Caco-2 (cell line): ENCODE measurements around the gene ENDOV. TPM values are rescaled to one million over a fixed set of nuclear protein-coding genes. Genes with fewer than 3 reads are reported as not detected.

Experiments used
- BruUV-seq: library from RNA; stranded (reverse); fragments of 400-500 nt; replicated peaks from 2 replicates; lab custom pipeline; 2021; lab: Mats Ljungman, UMichigan
- CTCF ChIA-PET: fragments of 300-600 bp; sonication (Branson Sonifier 250); formaldehyde crosslinking; loops from one replicate; lab custom pipeline; 2022; ENCODE audit warnings: antibody characterized with exemption; lab: Charles Lee
- POLR2A ChIA-PET: fragments of 300-600 bp; sonication (Branson Sonifier 250); formaldehyde crosslinking; loops from one replicate; lab custom pipeline; 2022; ENCODE audit warnings: antibody characterized with exemption; lab: Charles Lee
- DNase-seq, 2 experiments: peaks; one replicate each; pipeline versions ENCODE4 v3.0.0 to v3.0.0-alpha.2; 2020 to 2022
- H3K27me3 ChIP-seq: replicated peaks from 2 replicates; pipeline ENCODE4 v1.6.0; 2011; ENCODE audit warnings: low read length; ENCODE audit not compliant: control insufficient read depth, insufficient read depth
- H3K36me3 ChIP-seq: 2 replicates; pipeline ENCODE4 v1.5.1; 2011; ENCODE audit warnings: low read length; ENCODE audit not compliant: control insufficient read depth, insufficient read depth
- H3K4me1 ChIP-seq: fragments of 250-450 bp; sonication (Bioruptor Pico); 2 replicates; pipeline ENCODE4 v1.5.1; 2020; ENCODE audit warnings: mild to moderate bottlenecking
- H3K4me3 ChIP-seq: 2 replicates; pipeline ENCODE4 v1.5.1; 2011; ENCODE audit warnings: low read depth, mild to moderate bottlenecking, control low read depth, low read length
- H3K9me3 ChIP-seq: fragments of 250-450 bp; sonication (Bioruptor Pico); 2 replicates; pipeline ENCODE4 v1.5.1; 2020; ENCODE audit warnings: mild to moderate bottlenecking, moderate library complexity
- H3K27ac Mint-ChIP-seq: one replicate; pipeline ENCODE4 v1.8.0; 2022; ENCODE audit warnings: mixed read lengths; ENCODE audit not compliant: unreplicated experiment
- H3K27me3 Mint-ChIP-seq: one replicate; pipeline ENCODE4 v1.8.0; 2022; ENCODE audit warnings: mixed read lengths; ENCODE audit not compliant: insufficient read depth, unreplicated experiment
- H3K36me3 Mint-ChIP-seq: one replicate; pipeline ENCODE4 v1.8.0; 2022; ENCODE audit warnings: mild to moderate bottlenecking, mixed read lengths; ENCODE audit not compliant: insufficient read depth, unreplicated experiment
- H3K4me1 Mint-ChIP-seq: one replicate; pipeline ENCODE4 v1.8.0; 2022; ENCODE audit warnings: low read depth, mixed read lengths; ENCODE audit not compliant: unreplicated experiment
- H3K4me3 Mint-ChIP-seq: one replicate; pipeline ENCODE4 v1.8.0; 2022; ENCODE audit warnings: mild to moderate bottlenecking, moderate library complexity, mixed read lengths; ENCODE audit not compliant: unreplicated experiment
- H3K9me3 Mint-ChIP-seq: one replicate; pipeline ENCODE4 v1.8.0; 2022; ENCODE audit warnings: mixed read lengths; ENCODE audit not compliant: unreplicated experiment
- CTCF ChIP-seq, 2 experiments: fragments of 200-600 bp in 1 of 2; IDR thresholded peaks; 1 replicate in 1 of 2; 2 replicates in 1 of 2; pipeline versions ENCODE4 v1.5.1 to v1.8.0; 2011 to 2022; ENCODE audit warnings: antibody characterized with exemption in 1 of 2, control low read depth in 1 of 2, inconsistent platforms in 1 of 2, low read depth in 1 of 2, low read length in 1 of 2, mild to moderate bottlenecking in 1 of 2, moderate library complexity in 1 of 2; ENCODE audit not compliant: insufficient read depth in 1 of 2, severe bottlenecking in 1 of 2, unreplicated experiment in 1 of 2
- intact Hi-C: fragments of 100-400 bp; cut with micrococcal nuclease; formaldehyde crosslinking; loops from one replicate; pipeline ENCODE4 v1.10.0; 2022; ENCODE audit not compliant: unreplicated experiment
- total RNA-seq: library from RNA; stranded (reverse); gene quantifications from 2 replicates; pipeline ENCODE4 v1.2.3, GENCODE V29; 2022

The ENDOV gene
- total RNA-seq, 1 experiment from 2014 or later: 21.5 TPM

GRCh38 chr17:80480248-80480647 is 65.3 kb downstream of the ENDOV start:
- Histone ChIP-seq H3K4me3 (no peak overlapping the region), H3K4me1 (peaks cover 26% of the 10 kb centered on the region), H3K36me3 (no peaks in the 10 kb centered on the region), H3K27me3 (peaks cover 3% of the 10 kb centered on the region), H3K9me3 (no peaks in the 10 kb centered on the region)
- no TSS peak for BruUV-seq
- intact Hi-C loops: no loop called here
- Mint-ChIP-seq H3K27ac (no peak overlapping the region), H3K4me1 (no peaks in the 10 kb centered on the region), H3K36me3 (no peaks in the 10 kb centered on the region), H3K4me3 (no peak overlapping the region), H3K27me3 (peaks cover 17% of the 10 kb centered on the region), H3K9me3 (no peaks in the 10 kb centered on the region)
- no peak for DNase-seq
- ChIA-PET CTCF (no interaction called here), POLR2A (no interaction called here)
- TF ChIP-seq CTCF (IDR thresholded peaks at IDR 0.05; ENCODE audit: insufficient read depth in 1 of 2, low read depth in 1 of 2, low read length in 1 of 2, severe bottlenecking in 1 of 2, unreplicated experiment in 1 of 2): no peak

- Histone ChIP-seq H3K36me3 (no peaks in the 10 kb centered on the region), H3K4me1 (peaks cover 16% of the 10 kb centered on the region), H3K4me3 (no peak overlapping the region), H3K9me3 (no peaks in the 10 kb centered on the region), H3K27me3 (no peaks in the 10 kb centered on the region; the same call in none of the 2 replicates)
- Mint-ChIP-seq H3K27me3 (peaks cover 14% of the 10 kb centered on the region), H3K4me1 (no peaks in the 10 kb centered on the region), H3K27ac (no peak overlapping the region), H3K4me3 (no peak overlapping the region), H3K36me3 (no peaks in the 10 kb centered on the region), H3K9me3 (no peaks in the 10 kb centered on the region)
- no peak for DNase-seq
- ChIA-PET POLR2A (no interaction called here), CTCF (no interaction called here)
- no TSS peak for BruUV-seq
- TF ChIP-seq CTCF (IDR thresholded peaks at IDR 0.05; ENCODE audit: insufficient read depth in 1 of 2, low read depth in 1 of 2, low read length in 1 of 2, severe bottlenecking in 1 of 2, unreplicated experiment in 1 of 2): no peak
- intact Hi-C loops: no loop called here
Measured at GRCh38 chr17:80481284-80482057, 66.5 kb downstream of the ENDOV start.

- POLR2A ChIA-PET: no interaction called here
Measured at GRCh38 chr17:80482058-80482318, 67.0 kb downstream of the ENDOV start.

More at GRCh38 chr17:80482058-80482318, 67.0 kb downstream of the ENDOV start:
- Histone ChIP-seq H3K27me3 (no peaks in the 10 kb centered on the region; the same call in 1 of the 2 replicates), H3K4me1 (peaks cover 13% of the 10 kb centered on the region), H3K9me3 (no peaks in the 10 kb centered on the region), H3K4me3 (no peak overlapping the region), H3K36me3 (no peaks in the 10 kb centered on the region)
- no peak for DNase-seq
- Mint-ChIP-seq H3K36me3 (no peaks in the 10 kb centered on the region), H3K4me1 (no peaks in the 10 kb centered on the region), H3K27ac (no peak overlapping the region), H3K4me3 (no peak overlapping the region), H3K9me3 (no peaks in the 10 kb centered on the region), H3K27me3 (peaks cover 14% of the 10 kb centered on the region)
- BruUV-seq: no TSS peak
- intact Hi-C loops: no loop called here
- CTCF ChIA-PET: no interaction called here
- TF ChIP-seq CTCF (IDR thresholded peaks at IDR 0.05; ENCODE audit: insufficient read depth in 1 of 2, low read depth in 1 of 2, low read length in 1 of 2, severe bottlenecking in 1 of 2, unreplicated experiment in 1 of 2): no peak
